Limb (tissue), 2 donors: Measurements from ENCODE around the gene PER2.
"Not testable (repeated sequence)": the region's sequence is repeated elsewhere in the genome, so short reads cannot be mapped to it uniquely, and the experiment has no call there.

Experiments
- DNase-seq, 2 donors: peaks; one replicate each; pipeline ENCODE4 v3.0.0-alpha.2; 2016; ENCODE audit errors: extremely low spot score in 2 of 2

PER2 gene, protein sequence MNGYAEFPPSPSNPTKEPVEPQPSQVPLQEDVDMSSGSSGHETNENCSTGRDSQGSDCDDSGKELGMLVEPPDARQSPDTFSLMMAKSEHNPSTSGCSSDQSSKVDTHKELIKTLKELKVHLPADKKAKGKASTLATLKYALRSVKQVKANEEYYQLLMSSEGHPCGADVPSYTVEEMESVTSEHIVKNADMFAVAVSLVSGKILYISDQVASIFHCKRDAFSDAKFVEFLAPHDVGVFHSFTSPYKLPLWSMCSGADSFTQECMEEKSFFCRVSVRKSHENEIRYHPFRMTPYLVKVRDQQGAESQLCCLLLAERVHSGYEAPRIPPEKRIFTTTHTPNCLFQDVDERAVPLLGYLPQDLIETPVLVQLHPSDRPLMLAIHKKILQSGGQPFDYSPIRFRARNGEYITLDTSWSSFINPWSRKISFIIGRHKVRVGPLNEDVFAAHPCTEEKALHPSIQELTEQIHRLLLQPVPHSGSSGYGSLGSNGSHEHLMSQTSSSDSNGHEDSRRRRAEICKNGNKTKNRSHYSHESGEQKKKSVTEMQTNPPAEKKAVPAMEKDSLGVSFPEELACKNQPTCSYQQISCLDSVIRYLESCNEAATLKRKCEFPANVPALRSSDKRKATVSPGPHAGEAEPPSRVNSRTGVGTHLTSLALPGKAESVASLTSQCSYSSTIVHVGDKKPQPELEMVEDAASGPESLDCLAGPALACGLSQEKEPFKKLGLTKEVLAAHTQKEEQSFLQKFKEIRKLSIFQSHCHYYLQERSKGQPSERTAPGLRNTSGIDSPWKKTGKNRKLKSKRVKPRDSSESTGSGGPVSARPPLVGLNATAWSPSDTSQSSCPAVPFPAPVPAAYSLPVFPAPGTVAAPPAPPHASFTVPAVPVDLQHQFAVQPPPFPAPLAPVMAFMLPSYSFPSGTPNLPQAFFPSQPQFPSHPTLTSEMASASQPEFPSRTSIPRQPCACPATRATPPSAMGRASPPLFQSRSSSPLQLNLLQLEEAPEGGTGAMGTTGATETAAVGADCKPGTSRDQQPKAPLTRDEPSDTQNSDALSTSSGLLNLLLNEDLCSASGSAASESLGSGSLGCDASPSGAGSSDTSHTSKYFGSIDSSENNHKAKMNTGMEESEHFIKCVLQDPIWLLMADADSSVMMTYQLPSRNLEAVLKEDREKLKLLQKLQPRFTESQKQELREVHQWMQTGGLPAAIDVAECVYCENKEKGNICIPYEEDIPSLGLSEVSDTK (N-terminal part only)

DNA sequence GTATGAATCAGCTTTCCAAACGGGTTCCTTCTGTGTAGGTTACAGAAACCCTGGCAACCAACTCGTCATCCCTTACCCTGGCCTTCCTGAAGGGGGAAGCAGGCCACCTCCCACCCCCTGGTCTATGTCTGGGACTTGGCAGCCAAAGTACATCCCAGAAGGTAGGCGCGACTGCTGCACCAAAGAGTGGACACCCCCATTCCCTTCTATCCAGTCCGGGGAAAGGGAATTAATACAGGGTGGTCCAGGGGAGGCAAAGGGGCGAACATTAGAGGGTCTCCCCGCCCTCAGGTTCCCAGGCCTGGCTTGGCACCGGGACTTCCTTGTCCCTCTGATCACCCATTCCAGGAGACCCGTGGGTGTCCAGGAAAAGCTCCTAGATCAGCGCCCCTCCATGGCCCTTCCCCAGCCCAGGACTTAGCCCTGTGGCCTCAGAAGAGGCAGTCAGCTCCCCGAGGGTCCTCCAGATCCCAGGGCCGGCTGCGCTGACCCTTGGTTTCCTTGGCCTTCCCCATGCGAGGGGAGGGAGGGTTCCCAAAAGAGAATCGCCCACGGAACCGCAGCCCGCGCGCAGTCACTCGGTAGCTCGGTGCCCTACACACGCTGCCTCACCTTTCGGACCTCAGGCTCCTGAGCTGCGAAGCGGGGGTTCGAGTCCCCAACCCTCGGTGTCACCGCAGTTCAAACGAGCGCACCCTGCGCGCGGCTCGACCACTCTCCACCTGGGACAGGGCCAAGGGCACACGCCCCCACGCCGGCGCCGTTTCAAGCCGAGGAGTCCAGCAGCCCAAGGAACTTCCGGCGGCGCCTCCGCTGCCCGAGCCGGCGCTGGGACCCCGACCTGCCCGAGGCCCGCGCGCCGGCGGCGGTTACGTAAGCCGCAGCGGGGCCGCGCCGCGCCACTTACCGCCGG is at the start of gene PER2:
TSS of gene PER2 (minus strand) at position 874 of the 913 bp plus-strand sequence. CDS start 10,674 bp downstream, outside the sequence.
- peak; percentile 64 to 75 for DNase-seq

DNA sequence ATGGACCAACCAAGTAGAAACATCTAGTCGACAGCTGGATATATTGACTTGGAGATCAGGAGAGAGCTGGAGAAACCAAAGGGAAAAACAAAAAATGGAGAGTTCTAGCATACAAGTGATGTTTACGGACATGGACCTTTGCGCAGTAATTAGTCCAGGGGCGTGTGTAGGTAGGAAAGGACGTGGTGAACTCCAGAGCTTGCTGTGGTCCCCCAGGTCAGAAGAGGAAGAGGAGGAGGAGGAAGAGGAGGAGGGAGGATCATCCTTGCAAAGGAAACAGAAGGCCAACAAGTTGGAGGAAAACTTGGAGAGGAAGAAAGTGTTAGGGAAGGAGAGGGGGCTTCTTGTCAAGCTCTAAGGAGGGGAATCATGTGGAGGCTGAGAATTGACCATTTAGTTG is 49.4 kb upstream of the PER2 start:
- no peak for DNase-seq

DNA sequence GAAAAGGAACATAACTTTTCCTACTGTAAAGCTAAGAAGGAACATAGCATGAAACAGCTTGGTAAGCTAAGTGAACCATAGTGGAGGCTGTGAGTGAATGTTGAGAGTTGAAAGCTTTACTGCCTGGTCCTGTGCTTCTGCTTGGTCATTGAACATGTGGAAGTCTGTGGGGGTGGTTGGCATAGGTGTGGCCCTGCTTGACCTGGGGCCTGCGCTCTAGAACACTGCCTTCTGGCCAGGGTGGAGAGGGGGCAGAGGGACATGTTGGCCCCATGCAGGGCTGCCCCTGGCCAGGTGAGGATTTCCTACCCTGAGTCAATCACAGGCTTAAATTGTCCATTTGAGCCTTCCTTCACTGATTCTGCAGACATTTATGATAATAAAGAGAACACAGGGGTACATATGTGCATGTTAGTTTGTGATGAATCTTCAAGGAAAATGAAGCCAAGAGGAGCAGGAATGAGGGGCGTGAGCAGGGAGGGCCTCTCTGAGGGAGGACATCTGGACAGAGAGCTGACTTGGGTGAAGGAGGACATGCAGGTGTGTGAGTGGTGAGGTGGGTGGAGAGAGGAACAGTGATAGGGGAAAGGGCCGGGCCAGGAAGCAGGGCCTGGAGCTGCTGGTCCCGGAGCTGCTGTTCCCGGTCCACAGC is 48.5 kb upstream of the PER2 start:
- no peak for DNase-seq

DNA sequence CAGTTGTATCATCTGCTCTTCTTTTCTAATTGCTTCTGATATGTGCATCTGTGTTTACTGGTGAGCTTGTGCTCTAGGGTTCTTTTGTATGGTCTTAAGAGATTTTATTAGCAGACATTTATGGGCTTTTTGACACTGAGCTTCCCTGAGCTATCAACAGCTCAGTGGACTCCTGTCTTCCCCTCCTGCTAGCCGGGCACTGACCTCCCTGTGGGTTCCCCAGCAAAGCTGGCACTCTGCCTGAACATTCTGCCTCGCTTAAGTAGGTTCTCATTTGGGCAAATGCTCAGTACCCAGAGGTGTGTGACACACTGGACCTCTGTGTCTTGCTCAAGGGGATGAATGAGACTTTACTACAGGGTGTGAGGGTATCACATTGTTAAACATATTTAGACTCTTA is 47.7 kb upstream of the PER2 start:
- no peak for DNase-seq

DNA sequence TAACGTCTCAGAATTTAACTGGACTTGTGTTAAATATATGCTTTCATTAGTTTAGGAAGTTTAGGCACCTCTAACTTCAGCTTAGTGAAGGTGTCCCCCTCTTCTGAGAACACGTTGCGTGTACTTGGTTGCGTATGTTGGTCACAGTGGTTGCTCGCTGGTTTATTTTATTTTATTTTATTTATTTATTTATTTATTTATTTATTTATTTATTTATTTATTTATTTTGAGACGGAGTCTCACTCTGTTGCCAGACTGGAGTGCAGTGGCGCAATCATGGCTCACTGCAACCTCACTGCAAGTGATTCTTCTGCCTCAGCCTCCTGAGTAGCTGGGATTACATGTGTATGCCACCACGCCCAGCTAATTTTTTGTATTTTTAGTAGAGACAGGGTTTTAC is 47.2 kb upstream of the PER2 start:
- not testable (repeated sequence) for DNase-seq

DNA sequence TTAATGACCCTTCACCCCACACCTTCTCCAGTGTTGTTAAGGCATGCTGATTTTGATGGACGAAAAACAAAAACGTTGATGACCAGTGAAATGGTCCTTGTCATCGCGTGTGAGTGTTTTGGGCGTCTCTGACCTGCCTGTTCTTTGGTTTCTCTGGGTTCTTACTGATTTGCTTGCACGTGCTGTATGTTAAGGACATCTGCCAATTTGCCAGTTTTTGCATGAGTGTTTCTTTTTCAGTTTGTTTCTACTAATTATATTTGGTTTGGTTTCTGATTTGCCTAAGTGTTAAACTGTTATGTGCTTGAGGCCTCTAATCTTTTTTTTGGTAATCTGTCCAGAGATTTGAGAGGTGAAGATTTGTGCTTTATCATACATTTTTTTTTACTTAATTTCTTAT is 46.5 kb upstream of the PER2 start:
- DNase-seq: no peak

DNA sequence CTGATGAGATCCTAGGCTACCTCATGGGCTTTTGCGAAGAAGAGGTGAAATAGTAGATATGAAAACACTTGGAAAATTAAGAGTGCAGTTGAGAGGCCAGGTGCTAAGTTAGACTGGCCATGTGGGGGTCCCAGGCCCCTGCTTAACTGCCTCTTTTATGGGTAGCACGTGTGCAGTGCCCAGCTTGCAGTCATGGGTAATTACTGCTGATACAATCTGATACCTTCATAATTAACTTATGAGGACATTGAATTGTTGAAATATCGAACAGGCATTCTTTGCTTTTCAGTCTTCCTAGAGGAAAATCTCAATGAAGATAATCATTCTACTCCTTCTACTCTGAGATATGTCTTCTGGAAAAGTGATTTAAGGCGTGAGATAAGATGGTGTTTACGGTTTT is 43.5 kb upstream of the PER2 start:
- DNase-seq: no peak

DNA sequence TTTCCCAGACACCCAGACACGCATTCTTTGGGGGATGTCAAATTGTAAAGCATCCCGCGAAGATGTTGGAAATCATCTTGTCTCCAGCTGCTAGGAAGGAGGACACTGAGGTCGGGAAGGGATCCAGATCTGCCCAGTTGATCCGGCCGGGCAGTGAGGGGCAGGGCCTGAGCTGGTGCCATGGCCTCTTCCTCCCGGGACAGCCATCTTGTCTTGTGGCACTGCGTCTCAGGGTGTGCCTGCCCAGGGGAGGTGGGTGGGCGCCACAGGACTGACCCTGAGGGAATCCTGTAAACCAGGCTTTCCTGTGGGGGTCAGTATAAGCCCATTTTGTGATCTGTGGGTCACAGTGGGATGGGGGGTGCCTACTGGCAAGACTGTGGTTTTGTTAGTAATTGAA is 42.0 kb upstream of the PER2 start:
- no peak for DNase-seq

DNA sequence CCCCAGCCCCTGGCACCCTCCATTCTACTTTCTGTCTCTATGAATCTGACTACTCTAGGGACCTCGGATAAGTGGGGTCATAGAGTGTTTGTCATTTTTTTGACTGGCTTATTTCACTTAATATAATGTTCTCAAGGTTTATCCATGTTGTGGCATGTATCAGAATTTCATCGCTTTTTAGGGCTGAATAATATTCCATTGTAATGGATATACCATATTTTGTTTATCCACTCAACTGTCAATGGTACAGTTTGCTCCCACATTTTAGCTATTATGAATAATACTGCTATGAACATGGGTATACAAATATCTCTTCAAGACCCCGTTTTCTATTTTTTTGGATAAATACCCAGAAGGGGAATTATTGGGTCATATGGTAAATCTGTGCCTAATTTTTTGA is 39.3 kb upstream of the PER2 start:
- no peak for DNase-seq

DNA sequence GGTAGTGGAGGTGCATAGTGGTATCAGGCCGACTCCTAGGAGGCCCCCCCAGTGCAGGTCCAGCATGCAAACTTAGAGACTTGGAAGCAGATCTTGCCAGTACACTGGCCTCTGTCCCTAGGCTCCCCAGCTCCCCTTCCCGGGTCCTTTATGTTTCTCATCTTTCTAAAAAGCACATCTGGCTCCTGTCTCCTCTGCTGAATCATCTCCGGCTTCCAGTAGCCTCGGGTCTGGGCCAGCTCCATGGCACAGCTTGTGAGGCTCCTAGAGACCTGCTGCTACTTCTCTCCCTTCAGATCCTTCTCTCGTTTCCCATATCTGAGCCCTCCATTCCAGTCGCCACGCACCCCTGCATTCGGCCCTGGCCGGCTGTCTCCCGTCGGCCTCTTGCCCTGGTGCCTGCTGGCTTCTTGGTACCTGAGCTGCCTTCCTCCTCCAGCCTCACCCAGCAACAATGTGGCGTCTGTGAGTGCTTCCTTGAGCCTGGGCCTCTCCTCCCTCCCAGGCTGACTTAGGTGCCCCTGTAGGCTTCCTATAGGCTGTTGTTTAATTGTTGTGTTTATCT is 38.5 kb upstream of the PER2 start:
- no peak for DNase-seq

DNA sequence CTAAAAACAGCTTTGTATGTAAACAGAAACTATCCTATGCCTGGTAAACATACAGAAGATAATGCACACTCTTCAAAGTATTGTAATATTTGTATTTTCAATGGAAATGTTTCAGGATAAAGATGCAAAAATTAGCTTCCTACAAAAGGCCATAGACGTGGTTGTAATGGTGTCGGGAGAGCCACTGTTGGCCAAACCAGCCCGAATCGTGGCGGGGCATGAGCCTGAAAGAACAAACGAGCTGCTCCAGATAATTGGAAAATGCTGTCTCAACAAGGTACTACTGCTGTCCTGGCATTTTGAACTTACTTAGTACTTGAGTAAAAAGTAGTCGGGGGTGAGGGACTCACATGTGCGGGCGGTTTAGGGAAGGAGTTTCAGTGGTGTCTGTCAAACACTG is 37.3 kb upstream of the PER2 start:
- no peak for DNase-seq

DNA sequence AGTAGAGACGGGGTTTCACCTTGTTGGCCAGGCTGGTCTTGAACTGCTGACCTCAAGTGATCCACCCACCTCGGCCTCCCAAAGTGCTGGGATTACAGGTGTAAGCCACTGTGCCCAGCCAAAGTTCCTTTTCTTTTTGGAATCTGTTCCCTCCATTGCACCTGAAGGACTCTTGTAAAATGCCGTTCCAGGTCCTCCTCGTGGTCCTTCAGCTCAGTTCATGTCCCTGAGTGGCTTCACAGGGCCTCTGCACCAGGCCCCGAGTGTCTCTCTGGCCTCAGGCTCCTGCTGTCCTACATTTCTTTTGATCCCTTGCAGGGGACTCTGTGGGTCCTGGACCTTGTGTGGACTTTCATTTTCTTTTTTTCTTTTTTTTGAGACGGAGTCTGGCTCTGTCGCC is 35.8 kb upstream of the PER2 start:
- not testable (repeated sequence) for DNase-seq

DNA sequence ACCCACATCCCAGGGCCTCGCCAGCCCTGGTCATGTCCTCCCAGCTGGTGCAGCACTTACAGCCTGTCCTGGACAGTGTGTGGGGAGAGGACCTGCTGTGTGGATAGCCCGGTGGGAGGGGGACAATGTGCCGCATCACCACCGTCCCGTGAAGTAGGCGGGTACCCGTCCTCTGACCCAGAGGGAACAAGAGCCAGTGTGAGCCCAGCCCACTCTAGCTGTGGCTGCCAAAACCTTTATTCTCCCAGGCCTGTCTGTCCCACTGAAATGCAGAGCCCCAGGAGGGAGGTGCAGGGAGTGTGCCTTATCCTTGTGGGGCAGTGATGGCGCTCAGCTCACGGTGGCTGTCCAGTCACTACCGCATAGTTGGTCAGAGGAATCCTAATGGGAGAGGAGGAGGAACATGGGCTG is 33.6 kb upstream of the PER2 start:
- DNase-seq: no peak

DNA sequence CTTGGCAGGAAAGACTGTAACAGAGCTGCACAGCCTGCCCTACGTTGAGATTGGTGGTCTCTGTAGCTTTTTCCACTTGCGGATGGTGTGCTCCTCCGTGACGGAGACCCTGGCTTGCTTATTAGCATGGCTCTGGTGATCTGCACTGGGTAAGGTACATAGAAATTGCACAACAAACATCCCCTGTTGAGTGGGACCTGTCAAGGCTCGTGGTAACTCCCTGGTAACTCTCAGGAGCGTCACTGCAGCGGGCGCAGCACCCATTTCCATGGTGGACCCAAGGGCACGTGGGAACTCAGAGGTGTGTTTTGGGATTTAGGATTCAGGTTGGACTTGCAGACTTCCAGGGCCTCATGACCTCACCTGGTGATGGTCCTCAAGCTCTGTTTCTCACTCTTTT is 33.1 kb upstream of the PER2 start:
- no peak for DNase-seq

DNA sequence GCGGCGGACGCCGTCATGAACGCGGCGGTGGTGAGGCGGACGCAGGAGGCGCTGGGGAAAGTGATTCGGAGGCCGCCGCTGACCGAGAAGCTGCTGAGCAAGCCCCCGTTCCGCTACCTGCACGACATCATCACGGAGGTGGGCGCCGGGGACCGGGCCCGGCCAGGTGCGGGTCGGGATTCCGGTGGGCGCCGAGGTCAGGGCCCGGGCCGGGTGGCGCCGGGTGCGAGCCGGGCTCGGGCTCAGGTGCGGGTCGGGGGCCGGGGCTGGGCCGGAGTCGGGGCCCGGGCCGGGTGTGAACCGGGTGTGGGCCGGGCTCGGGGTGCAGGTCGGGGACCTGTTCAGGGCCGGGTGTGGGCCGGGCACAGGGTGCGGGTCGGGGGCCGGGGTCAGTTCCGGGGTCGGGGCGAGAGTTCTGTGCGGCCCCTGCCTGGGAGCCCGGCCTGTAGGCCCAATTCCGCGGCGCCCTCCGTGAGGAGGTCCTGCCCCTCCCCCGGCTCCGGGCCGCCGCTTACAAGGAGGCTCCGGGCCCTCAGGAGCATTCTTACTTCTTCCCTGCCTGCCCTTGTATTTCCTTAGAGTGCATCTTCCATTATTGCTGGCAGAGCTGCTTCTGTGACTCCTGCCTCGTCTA is 32.4 kb upstream of the PER2 start:
- DNase-seq: no peak

DNA sequence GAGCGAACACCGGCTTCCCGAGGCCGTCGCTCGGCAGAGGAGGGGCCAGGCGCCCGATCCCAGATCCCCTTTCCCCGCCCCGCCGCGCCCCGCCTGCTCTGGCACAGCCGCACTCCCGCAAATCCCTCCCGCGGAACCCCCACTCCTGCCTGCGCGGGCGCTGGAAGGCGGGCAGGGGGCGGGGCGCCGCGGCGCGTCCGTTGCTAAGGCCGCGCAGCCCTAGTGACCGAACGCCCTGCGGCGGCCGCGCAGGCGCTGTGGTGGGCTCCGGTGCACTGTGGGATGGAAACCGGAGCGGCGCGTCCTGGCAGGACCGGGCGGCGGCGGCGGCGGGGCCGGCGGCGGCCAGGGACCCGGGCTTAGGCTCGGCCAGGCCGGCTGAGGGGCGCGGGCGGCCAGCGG is 31.8 kb upstream of the PER2 start, which contains the start of gene TRAF3IP1:
TSS of gene TRAF3IP1 (plus strand) at position 273 of the 402 bp plus-strand sequence. CDS start 145 bp downstream, outside the sequence.
- peak; percentile 91 to 97 for DNase-seq

DNA sequence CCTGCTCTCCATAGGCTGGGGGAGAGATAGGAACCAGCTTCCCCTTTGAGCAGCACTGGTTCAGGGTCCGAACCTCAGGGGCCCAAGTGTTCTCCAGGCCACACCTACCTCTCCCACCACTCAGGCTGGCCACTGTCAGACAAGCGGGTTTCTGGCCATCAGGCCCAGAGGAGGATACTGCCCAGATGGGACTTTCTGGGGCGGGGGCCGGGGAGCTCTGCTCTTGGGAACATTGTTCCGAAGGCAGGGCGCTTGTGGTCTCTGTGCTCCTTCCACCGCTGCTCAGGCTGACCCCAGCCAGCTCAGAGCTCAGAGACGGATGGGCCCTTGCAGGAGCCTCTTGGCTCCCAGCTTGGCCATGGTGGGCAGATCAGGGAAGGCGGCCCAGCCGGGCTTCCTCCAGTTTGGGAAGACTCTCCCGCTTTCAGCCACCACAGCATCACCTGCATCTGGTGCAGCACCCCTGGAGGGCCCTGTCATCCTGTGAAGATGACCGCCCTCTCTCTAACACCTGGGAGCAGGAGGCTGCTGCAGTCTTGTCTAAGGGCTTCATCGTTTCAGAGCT is 26.7 kb upstream of the PER2 start:
- no peak for DNase-seq

DNA sequence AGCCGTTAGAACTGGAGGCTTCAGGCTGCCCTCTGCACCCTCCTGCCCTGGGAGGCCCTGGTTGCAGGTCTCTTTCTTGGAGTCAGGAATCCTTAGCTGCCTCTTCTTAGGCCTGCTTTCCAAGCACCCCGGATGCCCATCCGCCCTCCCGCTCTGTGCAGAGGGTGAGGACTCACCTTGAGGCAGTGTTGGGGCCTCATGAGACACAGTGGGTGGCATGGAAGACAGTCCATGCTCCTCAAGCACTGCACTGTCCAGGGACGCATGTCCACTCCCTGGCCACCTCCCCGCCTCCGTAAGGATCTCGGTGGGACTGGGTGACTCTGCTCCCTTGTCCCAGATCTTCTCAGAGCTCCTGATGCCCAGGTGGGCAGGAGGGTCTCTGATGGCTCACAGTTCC is 26.2 kb upstream of the PER2 start:
- DNase-seq: no peak

DNA sequence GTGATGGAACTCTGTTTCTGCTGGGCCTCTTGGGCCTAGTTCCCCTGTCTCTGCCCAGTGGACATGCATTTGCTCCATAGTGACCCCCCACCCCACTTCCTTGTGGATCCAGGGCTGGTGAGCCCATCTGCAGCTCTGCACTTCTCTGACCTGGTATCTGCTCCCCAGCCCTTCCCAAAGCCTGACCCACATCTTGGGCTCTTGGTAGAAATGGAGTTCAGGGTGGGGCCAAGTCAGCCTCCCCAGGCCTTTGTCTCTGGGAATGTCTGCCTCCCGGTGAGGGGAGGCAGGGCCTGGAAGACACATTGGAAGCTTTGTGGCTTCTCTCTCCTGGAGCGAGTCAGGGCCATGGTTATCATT is 25.6 kb upstream of the PER2 start:
- no peak for DNase-seq
